NCI-H69 (cell line): Measurements from ENCODE around the gene GRAP.
"Not testable (repeated sequence)": the region's sequence is repeated elsewhere in the genome, so short reads cannot be mapped to it uniquely, and the experiment has no call there.

Source experiments
- DNase-seq: peaks from one replicate; lab custom pipeline; 2025; lab: John Stamatoyannopoulos, UW

The GRAP gene

DNA sequence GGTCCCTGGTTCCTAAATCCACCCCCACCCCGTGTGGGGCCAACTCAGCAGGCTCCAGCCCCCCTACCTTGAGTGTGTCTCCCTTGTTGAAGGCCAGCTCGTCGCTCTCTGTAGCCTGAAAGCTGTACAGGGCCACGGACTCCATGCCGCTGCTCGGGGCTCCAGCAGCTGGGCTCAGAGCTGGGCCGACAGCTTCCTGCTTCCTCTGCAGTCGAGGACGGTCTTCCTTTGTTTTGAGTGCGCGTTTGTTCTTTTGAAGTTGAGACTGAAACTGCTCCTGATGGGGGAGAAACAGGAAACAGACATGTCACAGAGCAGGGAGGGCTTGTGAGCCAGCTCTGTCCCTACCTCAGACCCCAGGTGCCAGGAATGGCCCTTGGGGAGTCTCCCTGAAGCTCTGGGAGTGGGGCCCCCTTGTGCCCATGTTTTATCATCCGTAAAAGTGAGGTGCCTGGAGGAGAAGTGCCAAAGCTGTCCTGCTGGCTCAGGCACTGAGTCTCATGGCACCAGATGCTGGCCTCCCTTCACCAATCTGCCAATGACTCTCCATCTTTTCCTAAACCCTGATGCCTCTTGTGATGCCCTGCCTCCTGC is at the start of gene GRAP:
TSS of gene GRAP (minus strand) at position 176 of the 594 bp plus-strand sequence. CDS start at position 145, 31 bp downstream.
- DNase-seq: not testable (repeated sequence)

DNA sequence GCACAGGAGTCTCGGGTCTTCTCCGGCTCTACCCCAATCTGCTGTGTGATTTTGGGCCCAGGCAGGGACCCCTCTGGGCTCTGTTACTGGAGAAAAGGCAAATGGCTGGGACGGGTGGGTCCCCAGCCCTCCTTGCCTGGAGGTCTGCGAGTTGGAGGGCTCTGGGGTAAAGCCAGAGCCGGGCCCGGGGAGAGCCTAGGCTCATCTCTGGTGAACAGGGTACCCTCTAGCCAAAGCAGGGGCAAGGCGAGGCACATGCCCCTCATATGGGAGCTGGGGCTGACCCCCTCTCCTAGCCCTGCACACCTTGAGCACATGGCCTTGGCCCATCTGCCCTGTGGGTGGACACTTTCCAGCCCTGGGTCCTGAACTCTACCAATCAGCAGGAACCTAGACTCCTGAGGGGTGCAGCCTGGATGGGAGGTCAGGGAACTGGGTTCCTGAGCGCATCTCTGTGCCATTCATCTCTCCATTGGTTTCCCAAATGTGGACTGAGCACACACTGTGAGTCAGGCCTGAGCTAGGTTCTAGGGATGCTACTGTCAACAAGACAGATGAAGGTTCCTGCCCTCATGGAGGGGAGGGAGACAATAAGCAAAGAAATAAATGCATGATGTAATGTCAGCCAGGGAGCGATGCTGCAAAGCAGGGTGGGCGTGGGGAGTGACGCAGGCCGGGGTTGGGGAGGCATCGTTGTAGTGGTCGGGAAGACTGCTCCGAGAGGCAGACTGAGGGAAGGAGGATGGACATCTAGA is 47.1 kb upstream of the GRAP start:
- DNase-seq: not testable (repeated sequence)

DNA sequence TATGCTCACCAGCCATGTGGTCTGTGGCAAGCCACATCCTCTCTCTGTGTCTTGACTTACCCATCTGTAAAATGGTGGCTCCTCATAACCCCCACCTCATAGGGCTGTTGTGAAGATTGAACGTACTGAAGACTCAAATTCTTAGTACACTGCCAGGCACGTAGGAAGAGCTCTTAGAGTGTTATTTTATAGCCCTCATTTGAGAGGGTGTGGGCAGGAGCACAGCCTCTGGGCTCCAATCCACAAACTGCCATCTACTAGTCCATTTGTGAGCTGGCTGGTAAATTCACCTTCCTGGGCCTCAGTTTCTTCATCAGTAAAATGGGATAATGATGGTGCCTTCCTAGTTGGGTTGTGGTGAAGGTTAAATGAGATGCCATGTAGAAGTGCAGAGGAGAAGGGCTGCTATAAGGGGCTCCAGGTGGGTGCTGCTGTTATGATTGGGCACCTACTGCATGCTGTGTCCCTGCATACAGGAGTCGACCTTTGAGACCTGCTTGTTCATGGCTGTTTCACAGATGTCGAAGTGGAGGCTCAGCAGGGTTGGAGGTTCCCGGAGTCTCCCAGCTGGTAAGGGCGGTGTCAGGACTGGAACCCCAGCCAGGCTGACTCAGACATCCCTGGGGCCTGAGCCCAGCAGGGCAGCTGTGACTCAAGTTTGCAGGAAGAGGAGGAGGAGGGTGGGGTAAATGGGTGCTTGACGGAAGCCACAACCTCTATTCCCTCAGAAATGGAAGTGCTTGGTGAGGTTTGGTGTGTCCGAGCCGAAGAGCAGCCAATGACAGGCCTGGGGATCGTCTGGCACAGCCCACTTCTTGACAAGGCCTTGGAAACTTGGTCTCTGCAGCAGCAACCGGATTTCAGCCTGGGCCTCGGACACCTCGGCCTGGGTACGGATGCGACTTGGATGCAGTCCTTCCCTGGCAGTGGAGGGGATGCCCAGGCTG is 46.3 kb upstream of the GRAP start:
- not testable (repeated sequence) for DNase-seq

DNA sequence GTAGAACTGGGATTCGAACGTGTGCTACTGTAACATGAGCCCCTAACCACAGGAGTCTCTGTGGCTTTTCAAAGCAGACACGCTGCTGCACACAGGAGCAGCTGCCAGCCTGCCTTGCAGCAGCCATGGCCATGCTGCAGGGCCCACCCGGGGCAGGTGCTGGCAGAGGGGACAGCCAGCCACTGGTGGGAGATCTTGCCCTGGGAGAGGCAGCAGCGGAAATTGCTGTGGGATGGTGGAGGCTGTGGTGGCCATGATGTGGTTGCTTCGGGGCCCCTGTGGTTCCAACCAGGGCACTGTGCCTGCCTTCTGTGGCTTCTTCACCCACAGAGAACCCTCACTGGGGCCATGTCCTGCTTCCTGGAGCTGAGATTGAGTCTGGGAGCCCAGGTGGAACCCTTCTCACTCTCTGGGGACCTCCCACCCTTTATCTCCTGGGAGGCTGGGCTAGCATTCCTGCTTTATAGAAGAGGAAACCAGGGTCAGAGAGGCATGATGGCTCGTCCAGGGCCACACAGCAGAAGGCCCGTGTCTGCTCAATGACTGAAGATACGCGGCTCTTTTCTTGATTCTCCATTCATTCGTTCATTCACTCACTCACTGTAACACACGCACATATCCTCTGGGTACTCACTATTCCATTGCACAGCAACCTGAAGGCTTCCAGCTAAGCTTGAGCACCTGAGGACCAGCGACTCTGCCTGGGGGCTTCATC is 43.5 kb upstream of the GRAP start:
- DNase-seq: not testable (repeated sequence)

DNA sequence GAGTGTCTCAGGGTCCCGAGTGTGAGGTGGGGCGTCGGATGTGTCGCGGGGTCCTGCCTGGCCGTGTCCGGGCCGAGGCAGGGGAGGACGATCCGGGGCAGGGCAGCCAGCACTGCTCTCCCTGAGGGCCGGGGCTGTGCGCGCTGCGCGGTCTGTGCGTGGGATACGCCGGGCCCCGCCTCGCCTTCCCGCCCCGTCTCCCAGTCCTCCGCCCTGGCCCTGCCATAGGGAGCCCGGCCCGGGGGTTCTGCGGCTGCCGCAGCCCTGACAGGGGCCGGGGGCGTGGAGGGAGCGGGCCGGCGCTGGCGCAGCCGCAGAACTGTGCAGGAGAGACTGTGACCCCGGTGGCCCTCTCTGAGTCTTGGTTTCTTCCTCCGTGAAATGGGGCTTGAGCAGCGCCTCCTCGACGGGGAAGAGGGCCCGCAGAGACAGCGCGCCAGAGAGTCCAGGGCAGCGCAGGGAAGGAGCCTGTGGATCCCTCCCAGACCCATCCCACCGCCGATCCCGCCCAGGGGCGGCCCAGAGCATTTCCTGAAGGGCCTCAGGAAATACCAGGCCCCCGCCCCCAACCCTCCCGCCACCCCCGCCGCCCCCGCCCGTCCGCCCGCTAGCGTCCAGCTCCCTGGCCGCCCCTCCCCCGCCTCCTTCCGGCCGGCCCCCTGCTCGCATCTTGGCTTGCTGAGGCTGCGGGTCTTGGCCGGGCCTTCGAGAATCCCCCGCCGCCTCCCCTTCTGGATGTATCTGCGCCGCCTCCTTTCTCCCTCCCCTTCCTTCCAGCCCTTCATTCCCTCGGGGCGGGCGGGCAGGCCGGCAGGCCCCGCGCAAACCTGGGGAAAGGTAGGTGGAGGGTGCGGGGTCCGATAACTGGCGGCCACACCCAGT is 42.3 kb upstream of the GRAP start:
- not testable (repeated sequence) for DNase-seq

DNA sequence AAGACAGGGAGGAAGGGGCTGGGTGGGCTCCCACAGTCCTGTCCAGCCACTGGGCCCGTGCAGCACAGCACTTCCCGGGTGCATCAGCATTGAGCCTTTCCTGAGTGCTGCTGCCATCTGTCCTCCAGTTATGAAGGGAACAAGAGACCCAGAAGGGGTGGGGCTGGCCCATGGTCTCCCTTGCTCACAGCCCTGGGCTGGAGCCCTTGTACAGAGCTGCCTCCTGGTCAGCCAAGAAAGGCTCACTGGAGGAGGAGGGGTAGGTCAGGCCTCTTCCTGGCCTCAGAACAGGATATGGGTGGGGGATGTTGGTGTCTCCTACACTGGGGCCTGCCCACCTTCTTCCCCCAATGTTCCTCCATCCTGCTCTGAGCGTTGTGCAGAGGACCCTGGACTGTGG is 30.6 kb upstream of the GRAP start:
- DNase-seq: not testable (repeated sequence)

DNA sequence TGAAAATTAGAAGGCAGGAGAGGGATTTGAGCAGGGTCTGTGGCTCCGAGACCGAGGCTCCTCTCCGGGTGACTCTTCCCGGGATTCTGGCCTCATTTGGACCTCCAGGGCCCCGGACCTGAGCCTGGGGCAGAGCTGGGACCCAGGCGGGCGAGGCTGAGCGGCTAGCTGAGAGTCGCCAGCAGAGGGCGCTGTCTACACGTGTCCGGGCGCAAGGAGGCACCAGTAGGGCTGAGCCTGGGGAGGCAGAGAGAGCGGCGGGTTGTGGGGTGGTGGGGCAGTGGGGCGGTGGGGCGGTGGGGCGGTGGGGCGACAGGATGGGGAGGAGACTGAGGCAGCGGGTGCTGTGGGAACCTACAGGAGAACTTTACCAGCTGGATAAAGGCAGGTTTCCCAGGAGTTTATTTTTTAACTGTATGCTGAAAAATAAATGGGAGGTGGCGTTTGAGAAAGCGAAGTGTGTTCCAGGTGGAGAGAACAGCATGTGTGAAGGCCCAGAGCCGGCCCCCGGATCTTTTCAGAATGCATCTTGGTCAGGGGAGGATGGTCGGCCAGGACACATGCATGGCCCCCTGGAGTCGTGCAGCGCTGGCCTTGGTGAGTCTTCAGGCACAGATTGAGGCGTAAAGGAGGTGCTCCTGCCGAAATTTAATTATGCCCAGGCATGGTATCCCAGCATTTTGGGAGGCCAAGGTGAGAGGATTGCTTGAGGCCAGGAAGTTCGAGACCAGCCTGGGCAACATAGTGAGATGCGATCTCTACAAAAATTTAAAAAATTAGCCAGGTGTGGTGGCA is 29.8 kb upstream of the GRAP start:
- not testable (repeated sequence) for DNase-seq

DNA sequence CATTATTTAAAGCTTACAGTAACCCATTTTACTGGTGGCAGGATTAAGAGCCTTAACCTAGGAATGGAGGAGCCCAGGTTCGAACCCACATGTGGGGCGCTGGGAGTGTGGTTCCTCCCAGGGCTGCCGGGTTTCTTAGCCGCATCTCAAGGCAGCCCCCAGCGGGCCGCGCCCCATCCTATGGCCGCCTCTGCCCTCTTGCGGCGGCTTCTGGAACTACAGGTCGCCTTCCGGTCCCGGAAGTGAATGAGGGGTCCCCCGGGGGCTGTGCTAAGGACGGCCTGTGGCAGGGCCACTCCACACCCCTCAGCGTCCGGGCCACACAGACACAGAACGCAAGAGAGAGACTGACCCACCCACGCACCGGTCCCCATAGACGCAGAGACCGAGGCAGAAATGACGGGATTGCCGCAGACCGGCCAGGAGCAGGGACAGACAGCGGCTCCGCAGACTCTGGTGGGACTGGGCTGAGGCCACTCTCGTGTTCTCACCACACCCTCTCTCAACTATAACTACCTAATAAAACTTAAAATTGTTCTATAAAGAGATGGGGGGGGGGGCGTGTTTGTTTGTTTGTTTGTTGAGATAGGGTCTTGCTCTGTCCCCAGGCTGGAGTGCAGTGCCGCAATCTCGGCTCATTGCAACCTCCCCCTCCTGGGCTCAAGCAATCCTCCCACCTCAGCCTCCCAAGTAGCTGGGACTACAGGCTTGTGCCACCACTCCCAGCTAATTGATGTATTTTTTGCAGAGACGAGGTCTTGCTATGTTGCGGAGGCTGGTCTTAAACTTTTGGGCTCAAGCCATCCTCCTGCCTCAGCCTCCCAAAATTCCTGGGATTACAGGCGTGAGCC is 23.8 kb upstream of the GRAP start:
- not testable (repeated sequence) for DNase-seq

DNA sequence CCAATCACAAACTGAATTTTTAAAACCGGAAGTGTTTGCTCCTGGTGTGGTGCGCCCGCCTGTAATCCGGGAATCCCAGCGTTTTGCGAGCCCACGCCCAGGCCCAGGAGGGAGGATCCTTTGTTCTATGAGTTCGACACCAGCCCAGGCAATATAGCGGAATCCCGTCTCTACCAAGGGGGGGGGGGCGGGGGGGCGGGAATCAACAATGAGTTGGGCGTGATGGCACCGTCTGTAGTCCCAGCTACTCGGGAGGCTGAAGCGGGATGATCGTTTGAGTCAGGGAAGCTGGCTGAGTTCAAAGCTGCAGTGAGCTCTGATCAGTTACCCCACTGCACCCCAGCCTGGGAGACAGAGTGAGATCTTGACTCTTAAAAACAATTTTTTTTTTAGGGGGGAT is 17.6 kb upstream of the GRAP start:
- not testable (repeated sequence) for DNase-seq

DNA sequence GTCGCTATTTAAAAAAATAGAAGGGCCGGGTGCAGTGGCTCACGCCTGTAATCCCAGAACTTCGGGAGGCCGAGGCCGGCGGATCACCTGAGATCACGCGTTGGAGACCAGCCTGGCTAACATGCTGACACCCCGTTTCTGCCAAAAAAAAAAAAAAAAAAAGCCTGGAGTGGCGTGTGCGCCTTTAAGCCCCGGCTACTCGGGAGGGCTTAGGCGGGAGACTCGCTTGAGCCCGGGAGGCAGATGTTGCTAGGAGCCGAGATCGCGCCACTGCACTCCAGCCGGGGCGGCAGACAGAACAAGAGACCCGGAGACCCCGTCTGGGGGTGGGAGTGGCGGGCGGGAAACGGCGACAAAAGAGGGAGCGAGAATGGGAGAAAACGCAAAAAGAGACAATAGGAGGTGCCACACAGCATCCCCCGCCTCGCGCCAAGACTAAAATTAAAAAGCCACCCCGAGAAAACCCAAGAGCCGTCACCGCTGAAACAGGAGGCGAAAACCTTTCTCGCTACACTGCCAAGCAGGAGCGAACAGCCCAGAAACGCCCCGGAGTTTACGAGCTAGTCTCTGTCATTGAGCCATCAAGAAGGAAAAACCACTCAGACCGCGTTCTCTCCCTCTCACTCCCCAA is 16.7 kb upstream of the GRAP start:
- DNase-seq: not testable (repeated sequence)

DNA sequence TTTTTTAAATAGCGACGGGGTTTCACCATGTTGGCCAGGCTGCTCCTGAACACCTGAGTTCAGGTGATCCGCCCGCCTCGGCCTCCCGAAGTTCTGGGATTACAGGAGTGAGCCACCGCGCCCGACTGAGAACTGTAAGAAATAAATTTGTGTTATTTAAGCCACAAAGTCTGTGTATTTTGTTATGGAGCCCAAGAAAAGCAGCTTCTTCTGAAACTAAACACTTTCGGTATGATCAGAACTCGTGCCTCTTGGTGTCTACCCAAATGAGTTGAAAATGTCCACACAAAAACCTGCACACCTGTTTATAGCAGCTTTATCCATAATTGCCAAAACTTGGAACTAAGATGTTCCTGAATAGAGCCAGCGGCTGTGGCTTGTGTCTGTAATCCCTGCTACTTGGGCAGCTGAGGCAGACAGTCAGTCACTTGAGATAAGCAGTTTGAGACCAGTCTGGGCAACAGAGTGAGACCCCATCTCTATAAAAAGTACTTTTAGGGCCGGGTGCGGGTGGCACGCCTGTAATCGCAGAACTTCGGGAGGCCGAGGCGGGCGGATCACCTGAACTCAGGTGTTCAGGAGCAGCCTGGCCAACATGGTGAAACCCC is 16.1 kb upstream of the GRAP start:
- not testable (repeated sequence) for DNase-seq

DNA sequence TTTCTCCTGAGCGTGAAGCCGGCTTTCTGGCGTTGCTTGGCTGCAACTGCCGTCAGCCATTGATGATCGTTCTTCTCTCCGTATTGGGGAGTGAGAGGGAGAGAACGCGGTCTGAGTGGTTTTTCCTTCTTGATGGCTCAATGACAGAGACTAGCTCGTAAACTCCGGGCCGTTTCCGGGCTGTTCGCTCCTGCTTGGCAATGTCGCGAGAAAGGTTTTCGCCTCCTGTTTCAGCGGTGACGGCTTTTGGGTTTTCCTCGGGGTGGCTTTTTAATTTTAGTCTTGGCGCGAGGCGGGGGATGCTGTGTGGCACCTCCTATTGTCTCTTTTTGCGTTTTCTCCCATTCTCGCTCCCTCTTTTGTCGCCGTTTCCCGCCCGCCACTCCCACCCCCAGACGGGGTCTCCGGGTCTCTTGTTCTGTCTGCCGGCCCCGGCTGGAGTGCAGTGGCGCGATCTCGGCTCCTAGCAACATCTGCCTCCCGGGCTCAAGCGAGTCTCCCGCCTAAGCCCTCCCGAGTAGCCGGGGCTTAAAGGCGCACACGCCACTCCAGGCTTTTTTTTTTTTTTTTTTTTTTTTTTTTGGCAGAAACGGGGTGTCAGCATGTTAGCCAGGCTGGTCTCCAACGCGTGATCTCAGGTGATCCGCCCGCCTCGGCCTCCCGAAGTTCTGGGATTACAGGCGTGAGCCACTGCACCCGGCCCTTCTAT is 15.4 kb upstream of the GRAP start:
- DNase-seq: not testable (repeated sequence)

DNA sequence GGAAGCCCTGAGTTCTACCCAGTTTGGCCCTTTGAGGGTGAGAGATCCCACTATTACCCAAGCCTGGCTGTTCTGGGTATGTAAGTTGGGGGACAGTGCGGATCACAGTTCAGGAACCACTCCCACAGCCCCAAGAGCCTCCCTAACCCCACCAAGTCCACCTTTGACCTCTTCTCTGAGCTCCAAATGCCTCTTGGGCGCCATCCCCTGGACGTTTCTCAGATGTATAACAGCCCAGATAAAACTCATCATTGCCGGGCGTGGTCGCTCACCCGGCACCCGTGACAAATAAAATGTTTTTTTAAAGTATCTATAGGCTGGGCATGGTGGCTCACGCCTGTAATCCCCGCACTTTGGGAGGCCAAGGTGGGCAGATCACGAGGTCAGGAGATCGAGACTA is 8.7 kb upstream of the GRAP start:
- not testable (repeated sequence) for DNase-seq

DNA sequence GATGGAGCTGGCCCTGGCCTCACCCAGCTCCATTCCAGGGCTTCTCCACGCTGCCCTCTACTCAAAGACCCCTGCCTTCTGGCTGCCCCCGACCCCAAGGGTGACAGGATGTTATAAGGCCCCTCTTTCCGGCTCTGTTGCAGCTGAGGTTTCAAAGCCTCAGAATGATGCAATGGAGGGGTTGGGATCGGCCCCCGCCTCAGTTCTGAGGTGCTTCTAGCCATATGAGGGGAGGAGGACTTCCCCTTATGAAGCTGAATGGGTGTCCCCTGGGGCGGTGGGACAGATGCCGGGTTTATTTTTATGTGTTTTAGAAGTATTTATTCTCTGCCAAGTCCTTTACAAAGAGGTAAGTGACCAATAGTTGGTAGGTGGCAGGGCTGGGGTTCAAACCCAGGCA is 2.1 kb upstream of the GRAP start:
- DNase-seq: not testable (repeated sequence)

DNA sequence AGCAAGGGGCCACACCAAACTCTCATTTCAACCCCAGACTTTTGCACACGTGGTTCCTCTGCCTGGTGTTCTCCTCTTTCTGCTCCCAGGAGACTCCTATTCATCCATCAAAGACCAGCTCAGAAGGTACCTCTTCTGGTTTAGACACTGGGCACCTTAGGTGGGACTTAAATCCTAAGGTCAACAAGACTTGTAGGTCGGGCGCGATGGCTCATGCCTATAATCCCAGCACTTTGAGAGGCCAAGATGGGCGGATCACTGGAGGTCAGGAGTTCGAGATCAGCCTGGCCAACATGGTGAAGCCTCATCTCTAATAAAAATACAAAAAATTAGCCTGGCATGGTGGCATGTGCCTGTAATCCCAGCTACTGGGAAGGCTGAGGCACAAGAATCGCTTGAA is 753 bp upstream of the GRAP start:
- not testable (repeated sequence) for DNase-seq

DNA sequence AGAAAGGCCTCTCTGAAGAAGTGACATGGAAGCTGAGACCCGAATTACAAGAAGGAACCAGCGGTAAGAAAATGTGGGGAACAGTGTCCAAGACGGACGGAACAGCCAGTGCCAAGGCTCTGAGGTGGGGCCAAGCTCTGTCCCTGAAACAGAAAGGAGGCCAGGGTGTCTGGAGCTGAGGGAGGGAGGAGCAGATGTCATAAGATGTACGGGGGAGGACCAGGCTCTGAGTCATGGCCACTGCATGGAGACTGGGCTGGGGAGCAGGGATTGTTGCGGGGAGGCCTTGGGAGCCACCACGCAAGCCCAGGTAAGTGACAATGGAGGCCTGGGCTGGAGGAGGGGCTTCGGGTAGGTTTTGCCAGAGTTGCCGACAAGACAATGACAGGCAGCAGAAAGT is 2.1 kb downstream of the GRAP start:
- not testable (repeated sequence) for DNase-seq

DNA sequence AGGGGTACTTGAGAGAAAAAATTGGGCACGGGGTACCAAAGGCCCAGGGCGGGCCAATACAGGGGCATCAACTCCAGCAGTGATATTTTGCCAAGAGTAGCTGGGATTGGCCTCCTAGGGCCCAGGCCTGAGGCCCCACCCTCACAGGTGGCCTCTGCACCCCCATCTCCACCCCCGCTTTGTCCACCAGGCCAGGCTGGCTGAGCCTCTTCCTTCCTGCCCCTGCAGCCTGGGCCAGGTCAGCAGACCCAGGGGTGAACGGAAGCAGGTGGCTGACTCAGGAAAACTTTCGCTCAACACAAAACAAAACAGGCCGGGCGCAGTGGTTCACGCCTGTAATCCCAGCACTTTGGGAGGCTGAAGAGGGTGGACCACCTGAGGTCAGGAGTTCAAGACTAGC is 3.7 kb downstream of the GRAP start:
- not testable (repeated sequence) for DNase-seq
